Epithelial cell of prostate (primary cell): ENCODE data around the gene RIMKLA.

Experiments
- DNase-seq: peaks from one replicate; pipeline ENCODE4 v3.0.0-alpha.2; 2011; ENCODE audit warnings: low read depth, low spot score
- H3K27ac ChIP-seq: fragments of 450-650 bp; 2 replicates; pipeline ENCODE4 v1.5.1; 2017; ENCODE audit warnings: mild to moderate bottlenecking

Gene RIMKLA

GRCh38 chr1:42466030-42466429 lies 85.4 kb downstream of the RIMKLA start:
- DNase-seq: no peak
- H3K27ac ChIP-seq: no peak overlapping the region

GRCh38 chr1:42469727-42470126 lies 89.1 kb downstream of the RIMKLA start:
- H3K27ac ChIP-seq: no peak overlapping the region
- no peak for DNase-seq
